ENCODE measurements around the gene UTF1.

DNA sequence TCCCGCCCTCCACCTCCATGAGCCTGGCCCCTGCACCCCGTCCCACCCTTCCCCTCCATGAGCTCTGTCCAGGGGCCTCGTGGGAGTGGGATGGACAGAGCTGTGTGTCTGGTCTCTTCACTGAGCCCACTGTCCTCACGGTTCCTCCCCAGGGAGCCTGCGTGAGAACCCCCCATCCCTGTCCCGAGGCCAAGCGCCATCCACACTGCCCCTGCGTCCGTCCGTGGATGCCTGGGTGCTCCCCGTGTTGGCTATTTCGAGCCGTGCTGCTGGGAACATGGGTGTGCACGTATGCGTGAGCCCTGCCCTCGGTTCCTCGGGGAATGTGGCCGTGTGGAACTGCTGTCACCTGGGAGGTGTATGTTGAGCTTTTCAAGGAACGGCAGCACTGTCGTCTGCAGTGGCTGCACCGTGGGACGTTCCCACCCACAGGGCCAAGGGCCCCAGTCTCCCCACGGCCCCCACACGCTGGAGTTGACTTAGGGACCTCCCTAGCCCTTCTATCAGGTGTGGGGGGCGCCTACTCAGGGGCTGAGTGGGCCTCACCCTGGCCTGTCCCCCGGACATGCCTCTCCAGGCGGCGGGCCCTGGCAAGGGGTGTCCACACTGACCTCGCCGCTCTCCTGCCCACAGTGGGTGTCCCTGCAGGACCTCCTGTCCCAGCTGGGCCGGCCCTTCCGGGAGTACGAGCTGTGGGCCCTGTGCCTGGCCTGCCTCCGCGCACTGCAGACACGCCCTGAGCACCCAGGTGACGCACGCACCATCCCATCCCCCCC is 41.9 kb upstream of the UTF1 start:
- TF ChIP-seq EZH2phosphoT487 (IDR thresholded peaks at IDR 0.05; ENCODE audit: insufficient read depth, low read depth) (no peak), EZH2 (IDR thresholded peaks at IDR 0.05; ENCODE audit: insufficient read depth, poor library complexity, severe bottlenecking) (no peak)

All from GM23248 (cell line).